ENCODE data around the gene FAM184B.

- TF ChIP-seq POLR2A (IDR thresholded peaks at IDR 0.05; ENCODE audit: low read length) (no peak), GATA1 (IDR thresholded peaks at IDR 0.05; ENCODE audit: low read depth, low read length) (no peak)
Measured at GRCh38 chr4:17814140-17814539, 32.7 kb upstream of the FAM184B start.

All from erythroblast (primary cell).